HL-60/S4 (cell line): Measurements from ENCODE around the gene ATXN7L1.

ENCODE experiments used
- in situ Hi-C: fragments of 300-500 bp; cut with MboI; formaldehyde crosslinking; loops from 2 replicates; pipeline ENCODE4 v1.14.3; 2022; ENCODE audit warnings: low sequenced_read_pairs

ATXN7L1 gene

DNA sequence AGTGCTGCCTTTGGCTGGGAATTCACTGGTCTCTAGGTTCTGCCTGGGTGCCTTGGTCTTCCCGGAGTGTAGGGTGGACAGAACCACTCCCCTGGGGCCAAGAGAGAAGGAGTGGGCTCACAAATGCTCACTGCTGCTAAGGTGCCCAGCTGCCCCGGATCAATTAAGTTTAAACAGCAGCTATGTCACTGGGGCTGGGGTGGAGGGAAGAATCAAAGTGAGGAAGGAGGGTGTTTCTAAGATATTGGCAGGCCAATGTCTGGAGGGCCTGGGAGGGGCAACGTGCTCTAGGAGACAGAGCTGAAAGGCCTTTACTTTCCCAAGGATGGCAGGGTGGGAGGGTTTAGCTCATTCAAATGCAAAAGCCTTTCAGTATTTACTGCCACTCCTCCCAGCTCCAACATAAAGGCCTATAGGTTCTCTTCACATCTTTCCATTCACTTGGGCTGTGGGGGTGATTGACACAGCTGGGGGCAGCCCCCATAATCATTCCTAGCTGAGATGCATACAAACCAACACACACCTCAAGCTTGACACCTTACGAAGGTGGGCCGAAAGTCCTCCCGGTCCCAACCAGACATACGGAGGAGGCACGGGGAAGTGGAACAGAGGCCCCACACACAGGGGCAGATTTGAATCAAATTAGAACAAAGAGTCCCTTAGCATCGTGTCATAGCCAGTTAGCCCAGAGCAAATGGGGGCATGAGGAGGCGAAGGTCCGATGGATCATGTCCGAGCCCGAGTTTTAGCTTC is 187.2 kb downstream of the ATXN7L1 start:
- in situ Hi-C loops = no loop called here

DNA sequence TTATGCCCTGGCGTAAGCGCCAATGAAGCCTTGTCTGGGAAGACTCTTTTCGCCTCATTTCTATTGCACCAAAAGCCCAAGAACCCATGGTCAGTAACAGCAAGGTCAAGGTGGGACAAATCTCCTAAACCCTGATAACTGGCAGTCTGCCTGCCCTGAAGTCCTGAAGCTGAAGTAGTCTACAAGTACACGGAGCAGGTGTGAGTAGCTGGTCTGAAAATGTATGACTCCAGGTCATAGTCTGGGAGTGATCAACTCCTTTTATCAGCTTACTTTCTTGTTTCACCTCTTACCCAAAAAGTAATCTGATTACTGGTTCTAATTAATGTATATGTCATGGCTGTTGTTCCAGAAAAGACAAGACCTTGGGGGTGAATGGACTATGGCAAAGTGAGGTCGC is 187.8 kb downstream of the ATXN7L1 start:
- in situ Hi-C loops = no loop called here

DNA sequence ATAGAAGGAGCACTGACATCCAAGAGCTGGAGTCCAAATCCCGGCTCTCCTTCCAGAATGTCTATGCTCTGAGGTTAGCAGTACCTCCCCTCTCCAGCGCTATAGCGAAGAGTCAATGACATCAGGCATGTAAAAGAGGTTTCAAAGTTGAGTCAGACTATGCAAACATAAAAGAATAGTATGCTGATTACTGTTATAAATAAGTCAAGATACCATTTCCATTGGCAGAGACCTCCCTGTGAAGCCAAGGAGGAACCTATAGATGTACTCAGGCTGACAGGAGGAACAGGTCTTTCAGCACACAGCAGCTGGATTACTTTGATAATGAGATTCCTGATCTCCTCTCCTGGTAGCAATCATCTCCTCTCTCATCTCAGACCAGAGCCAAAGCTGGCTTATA is 191.2 kb downstream of the ATXN7L1 start:
- in situ Hi-C loops = no loop called here

DNA sequence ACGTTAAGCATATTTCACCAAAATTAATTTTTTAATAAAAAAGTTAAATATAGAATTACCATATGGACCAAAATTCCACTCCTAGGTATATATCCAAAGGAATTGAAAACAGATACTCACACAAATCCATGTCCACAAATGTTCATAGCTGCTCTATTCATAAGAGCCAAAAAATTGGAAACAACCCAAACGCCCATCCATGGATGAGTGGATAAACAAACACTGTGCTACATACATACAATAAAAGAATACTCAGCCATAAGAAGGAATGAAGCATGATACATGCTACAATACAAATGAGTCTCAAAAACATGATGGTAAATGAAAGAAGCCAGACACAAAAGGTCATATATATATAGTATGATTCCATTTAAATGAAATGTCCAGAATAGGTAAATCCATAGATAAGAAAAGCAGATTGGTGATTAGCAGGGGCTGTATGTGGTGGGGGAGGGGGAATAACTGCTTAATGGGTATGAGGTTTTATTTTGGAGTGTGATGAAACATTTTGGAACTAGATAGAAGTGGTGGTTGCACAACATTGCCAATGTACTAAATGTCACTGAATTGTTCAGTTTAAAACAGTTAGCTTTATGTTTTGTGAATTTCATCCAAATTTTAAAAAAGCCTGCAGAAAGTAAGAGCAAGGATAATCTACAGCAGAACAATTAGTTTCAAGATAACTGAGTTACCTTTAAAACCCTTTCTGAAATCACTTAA is 193.9 kb downstream of the ATXN7L1 start:
- in situ Hi-C loops = no loop called here

DNA sequence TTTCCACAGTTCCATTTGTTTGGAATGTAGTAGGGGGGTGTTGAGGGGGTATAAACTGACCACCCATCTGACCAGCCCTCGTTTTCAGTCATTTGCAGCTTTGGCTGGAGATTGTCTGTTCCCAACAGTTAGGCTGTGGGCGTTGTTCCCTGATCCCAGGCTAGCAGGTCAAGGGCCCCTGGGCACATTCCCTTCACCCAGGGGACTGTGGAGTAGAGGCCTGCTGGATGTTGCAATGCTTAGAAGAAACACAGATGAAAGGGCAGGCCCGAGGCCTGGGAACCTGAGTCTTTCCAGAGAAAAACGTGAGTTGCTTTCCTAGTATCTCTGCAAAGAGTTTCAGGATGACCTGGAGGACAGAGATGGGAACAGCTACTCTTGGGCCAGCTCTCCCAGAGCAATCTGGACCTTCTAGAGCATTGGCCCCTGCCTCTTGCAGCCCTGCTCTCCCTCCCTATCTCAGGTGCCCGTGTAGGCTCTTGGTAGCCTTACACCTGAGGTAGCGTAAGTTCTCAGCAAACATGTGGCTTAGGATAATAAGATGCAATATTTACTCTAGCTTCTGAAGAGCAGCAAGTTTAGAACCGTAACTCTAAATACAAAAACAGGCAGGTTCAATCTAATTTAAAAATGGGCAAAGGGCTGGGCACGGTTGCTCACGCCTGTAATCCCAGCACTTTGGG is 195.8 kb downstream of the ATXN7L1 start:
- in situ Hi-C loops = no loop called here

DNA sequence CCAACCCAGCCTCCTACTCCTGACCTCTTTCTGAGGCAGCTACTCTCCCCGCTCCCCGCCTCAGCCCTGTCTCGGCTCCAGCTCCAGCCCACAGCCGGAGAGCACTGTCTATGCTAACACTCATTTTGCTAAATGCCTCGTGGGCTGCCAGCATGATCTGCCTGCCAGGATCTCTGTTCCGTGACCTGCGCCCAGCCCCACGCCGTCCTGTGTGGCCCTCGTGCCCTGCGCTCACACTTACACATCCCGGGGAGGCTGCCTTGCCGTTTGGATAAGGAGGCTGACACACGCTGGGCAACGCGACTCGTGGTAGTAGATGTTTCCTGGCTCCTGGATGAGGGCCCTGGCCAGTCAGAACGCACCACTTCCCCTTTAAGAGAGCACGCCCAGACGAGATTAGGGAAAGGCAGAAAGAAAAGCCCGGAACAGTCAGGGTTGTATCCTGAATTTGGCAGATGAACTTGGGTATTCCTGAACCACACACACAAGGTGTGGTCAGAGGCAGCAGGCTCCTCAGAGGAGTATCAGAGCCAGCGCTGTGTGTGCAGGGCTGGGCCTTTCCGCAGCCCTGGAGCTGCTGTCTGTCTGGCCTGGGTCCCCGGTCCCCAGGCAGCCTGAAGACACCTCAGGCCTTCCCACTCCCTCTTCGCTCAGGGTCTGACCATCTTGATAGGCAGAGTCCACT is 197.4 kb downstream of the ATXN7L1 start:
- in situ Hi-C loops = no loop called here

DNA sequence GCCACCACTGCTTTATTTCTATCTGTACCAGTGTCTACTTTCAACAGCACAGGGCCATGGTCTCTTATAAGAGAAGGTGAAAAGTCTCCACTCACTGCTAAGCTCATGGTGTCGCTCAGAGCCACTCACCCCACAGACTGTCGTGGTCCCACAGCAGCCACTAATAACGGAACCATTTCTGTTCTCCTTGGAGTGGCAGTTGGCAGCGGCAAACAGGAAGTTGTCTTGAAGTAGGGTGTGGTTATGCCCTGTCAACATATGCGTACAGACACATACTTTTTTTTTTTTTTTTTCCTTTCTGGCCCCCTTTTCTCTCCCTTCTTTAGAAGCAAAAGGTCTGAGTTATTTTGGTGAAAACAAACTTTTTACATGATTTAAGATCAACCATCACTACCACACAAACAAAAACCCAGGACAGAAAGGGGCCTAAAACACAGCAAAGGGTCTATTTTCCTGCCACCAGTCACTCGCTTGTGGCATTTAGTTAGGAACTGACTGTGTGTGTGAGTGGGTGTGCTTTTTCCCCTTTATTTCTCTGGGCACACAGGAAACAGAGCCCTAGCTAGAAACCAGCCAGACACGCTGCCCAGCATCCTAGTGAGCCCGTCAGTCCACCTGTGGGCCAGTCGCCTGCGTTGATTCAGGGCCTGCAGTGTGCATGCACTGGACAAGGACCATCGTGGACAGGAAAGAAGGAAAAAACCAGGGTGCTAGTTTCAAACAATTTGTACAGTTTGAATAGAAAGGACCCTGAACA is 198.4 kb downstream of the ATXN7L1 start:
- in situ Hi-C loops = no loop called here

DNA sequence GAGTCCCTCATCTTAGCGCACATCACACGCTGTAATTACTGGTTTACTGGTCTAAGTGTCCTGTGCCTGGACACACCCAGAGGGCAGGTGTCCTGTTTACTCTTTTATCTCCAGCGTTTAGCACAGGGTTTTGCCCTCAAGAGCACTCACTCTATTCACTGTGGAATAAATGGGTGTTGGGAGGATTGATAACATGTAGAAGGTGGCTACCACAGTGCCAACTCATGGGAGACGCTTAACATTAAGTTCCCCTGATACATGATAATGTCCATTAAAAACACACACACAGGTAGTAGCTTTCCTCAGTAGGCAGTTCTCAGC is 199.0 kb downstream of the ATXN7L1 start:
- in situ Hi-C loops = no loop called here

DNA sequence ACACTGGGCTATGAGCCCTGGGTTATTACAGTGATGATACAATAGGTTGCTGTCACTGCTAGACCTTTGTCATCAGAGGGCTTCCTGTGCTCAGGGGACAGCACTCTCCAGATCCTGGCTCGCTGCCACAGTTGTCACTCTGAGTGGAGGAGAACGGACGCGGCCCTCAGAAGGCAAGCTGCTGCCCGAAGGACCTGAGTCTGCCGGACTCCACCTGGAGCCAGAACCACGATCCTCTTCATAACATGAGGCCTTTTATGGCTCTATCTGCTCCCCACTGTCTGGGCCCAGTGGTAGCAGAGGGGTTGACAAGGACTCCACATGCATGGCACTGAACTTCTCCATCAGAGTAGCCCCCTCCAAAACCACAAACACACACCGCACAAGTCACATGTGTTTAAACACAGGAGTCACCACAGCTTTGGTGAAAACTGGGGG is 200.4 kb downstream of the ATXN7L1 start:
- in situ Hi-C loops = no loop called here

DNA sequence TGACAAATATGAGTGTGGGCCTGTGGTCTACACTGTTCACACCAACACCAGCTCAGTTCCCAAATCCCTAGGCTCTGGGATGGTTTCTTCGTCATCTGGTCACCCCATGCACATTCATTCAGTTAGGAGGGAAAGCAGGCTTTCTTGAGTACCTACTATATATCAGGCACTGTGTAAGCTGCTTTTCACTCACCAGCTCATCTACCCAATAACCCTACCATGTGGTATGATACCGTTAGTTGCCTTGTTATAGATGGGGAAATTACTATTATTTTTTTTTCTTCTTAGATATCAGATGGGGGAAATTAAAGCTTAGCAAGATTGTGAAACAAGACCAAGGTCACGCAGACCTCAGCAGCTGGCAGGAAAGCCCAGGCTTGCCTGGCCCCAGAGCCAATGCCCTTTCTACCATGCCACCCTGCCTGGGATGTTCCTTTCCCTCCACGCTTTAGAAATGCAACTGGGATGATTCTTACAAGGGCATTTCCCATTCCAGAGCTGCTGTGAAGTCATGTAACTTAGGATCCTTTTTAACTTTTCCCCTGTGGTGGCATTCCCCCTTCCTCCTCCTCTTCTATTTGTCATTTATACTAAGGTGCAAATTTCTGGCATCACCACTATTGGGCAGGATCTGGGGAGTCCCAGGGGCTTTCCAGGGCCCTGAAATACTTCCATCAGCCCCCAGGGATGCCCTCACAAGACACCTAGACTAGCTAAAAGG is 202.0 kb downstream of the ATXN7L1 start:
- in situ Hi-C loops = no loop called here

DNA sequence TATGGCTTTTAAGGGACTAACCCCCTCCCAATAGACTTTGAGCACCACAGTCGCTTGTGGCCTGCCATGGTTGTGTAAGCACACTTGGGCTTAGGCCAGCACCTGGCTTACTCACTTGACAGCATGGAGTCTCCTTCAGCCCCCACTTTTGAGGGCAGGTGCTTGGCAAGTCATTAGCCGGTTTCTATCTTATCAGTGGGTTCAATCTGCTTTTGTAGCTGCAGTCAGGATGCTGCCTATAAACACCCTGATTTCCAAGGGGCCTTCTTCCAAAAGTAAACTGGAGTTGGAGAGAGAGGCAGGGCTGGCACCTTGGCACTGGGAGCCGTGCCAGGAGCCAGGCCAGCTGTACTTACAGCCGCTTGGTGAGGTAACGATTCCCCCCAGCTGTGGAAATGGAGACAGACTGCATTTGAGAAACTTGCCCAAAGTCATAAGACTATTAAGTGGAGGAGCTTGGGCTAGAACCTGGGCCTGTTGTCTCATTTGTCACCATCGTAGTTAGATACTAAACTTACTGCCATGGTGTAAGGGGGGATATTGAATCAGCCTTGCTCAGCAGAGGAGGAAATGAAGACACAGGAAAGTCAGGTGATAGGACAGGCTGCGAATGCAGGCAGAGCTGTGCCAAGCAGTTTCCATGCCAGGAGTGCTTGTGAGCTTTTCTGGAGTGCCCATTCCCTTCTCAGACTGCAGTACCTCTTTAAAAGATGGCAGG is 202.9 kb downstream of the ATXN7L1 start:
- in situ Hi-C loops = no loop called here

DNA sequence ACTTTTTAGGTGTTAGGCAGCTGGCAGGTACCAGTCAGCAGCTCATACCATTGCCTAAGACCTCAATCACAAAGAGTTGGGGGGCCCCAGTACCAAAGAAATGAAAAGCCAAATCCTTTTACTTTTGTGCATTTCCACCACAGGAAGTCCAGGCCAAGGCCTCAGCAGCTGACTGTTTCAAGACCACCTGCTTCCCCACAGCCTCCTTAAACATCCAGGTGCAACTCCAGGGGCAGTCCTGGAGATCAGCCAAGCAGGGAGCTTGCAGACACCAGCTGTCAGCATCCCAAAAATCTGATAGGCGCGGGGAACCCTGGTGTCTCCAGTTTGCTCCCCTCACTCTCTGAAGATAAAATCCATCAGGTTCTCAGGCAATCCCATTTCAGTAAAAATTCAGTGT is 203.6 kb downstream of the ATXN7L1 start:
- in situ Hi-C loops = no loop called here

DNA sequence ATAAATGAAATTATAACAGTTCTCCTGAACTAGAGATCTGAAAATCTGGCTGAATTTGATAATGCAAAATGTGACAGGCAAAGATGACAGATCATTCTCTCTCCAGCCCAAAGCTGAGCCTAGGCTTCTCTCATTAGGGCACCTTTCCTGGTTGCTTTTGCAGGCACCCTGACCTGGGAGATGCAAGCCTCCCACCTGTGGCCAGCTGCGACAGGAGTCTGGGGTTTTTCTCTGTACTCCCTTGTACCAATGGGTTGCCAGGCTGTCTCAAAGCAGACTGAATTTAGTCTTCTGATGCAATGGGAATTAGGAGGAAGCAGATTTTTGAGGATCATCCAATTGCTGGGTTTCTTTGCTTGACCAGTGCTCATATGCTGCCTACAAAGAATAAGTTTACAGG is 210.1 kb downstream of the ATXN7L1 start:
- in situ Hi-C loops = no loop called here

DNA sequence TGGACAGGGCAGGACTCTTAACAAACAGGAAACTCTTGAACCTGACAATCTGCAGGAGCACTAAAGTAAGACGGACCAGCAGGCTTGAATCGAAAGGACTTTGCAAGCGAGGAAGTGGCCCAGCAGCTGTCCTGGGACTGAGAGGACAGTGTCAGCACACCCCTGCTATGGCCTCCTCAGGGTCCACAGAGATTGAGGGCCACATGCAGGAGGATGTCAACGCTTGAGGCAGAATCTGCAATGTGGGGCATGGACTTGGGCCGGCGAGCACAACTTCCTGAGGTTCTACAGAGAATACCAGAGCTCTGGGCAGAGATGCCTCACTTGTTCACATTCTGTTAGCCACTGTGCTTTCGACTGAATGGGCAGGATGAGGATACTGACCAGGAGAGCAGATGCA is 210.7 kb downstream of the ATXN7L1 start:
- in situ Hi-C loops = no loop called here

DNA sequence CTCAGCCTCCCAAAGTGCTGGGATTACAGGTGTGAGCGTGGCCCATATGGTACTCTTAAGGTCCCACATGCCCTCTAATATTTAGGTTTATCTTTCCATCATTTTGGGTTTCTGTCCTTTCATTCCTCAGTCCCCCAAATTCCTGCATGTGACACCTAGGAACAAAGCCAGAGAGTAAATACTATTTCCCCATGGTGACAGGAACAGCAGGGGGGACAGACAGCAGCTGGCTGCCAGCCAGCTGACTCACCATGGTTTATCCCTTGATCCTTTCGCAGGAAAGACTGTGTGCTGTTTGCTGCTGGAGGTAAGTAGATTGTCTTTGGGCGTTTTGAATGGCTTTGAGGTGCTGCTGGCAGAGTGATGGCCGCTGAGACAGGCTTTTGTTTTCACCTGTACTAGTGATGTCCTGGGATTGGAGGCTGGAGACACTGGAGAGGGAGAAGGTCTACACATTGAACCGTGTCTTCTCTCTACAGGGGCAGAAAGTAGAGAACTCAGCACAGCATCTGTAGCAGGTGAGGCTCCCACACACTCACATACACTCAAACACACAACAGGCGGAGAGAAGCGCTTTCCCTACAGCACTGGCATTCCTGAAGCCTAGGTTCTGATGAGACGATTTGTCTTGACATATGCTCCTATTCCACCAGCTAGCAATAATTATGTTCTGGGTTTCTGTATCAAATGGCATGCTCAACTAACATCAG is 211.4 kb downstream of the ATXN7L1 start:
- in situ Hi-C loops = no loop called here

DNA sequence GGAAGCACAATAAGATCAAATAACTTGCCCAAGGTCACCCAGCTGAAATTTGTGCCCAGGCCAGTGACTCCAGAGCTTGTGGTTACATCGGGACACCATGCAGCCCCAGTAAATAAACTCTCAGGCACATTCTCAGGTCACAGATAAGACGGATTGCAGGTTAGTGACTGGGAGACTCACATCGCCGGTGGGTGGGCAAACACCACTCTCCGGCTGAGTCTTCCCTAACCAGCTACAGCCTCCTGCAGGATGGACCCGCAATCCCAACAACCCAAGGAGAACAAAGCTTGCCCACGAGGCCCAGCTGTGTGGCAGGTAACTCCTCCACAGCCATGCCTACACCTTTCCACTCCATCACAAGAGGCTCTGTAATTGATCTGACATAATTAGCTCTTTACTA is 213.4 kb downstream of the ATXN7L1 start:
- in situ Hi-C loops = no loop called here

DNA sequence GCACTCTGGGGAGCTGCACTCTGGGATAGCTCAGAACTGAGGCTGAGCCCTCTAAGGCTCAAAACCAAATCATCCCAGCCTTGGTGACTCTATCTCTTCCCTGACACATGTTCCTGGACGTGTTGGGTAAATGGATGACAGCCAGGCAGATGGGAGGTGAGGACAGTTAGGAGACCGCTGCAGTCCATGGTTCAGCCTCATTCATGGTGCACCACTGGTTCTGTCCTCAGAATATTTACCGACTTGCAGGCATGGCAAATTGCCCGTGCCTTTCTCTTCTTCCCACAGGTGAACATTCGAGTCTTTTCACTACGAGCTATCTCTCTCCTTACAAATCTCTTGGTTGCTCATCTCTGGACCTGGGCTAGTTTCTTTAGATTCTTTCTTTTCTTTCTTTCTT is 214.8 kb downstream of the ATXN7L1 start:
- in situ Hi-C loops = no loop called here

DNA sequence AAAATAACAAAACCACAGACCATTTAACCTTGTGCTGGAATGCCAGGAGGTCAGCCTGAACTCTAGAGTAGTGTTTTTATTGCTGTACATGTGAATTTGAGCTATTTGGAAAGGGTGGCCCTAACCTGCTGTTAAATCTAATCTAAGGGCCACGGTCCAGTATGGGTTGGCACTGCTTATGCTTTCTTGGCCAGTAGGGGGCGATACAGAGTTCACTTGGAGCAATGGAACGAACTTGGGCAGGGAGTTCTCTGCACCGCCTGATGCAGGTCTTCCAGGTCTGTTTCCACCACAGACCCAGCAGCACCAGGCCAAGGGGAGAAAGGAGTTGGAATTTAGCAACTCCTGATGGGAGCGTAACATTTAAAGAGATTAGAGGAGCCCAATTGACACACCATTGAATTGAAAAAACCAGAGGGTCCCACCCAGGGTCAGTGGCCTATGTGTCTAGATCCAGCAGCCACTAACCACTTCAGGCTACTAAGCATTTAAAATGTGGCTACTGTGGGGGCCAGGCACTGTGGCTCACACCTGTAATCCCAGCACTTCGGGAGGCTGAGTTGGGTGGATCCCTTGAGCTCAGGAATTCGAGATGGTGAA is 219.4 kb downstream of the ATXN7L1 start:
- in situ Hi-C loops = no loop called here
